Measurements from ENCODE around the gene POU2F1.

- no peak for TF ChIP-seq POLR2A (IDR thresholded peaks at IDR 0.05)
- TF ChIP-seq CTCF (IDR thresholded peaks at IDR 0.05 in 4 of 5, conservative IDR thresholded peaks at IDR 0.05 in 1 of 5): no peak
These were observed 42.7 kb downstream of the POU2F1 start for GRCh38 chr1:167263344-167263743.
